ENCODE measurements around the gene LACTB.

The LACTB gene

DNA sequence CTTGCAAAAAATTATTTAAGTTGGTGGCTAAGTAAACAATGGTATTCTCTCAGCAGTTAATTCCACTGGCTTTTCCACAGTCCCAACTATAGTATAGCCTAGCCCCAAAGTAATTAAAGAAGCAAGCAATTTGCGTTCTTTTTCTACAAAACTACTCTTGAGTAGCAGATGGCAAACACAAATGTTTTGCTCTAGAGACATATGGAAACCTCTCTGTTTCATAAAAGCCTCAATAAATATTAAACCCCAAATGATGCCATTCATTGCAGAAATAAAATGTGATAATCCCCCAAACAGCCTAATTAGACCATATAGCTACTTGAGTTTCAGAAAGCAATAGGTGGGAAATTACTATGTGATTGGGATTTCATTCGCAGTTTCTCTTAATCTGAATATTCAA, 59.1 kb downstream of the LACTB start:
- no peak for DNase-seq

DNA sequence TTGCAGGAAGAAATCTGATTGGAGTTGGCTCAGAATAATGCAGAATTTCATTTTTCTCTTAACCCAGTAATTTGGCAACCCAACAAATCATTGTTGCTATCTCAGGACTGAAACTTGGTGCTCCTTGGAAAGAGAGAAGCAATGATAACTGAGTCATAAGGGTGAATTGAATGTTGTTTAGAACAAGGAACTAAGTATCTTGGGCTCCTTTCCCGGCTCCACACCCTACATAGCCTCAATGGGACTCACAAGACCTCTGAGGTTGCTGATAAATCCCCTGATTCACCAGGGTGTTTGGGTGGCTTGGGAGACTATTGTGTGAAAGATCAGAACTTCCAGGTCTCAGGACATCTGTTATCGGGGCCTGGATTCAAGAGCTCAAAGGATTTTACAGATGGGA, 60.0 kb downstream of the LACTB start:
- no peak for DNase-seq

DNA sequence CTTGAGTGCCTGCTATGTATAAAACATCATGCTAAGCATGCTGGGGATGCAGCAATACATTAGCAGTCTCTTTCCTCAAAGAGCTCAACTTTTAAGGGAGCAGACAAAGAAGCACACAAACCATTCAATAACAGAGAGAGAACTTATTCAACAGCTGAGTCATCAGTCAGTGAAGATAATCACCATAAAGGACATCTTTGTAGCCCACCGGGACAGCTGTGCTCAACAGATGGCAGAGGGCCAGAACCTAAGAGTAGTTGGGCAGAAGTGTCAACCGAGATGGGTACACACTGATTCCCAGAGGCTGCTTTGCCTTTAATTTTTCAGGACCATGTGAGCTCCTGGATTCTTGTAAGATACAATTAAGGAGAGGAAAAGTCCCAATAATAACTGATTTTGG, 63.5 kb downstream of the LACTB start:
- no peak for DNase-seq

DNA sequence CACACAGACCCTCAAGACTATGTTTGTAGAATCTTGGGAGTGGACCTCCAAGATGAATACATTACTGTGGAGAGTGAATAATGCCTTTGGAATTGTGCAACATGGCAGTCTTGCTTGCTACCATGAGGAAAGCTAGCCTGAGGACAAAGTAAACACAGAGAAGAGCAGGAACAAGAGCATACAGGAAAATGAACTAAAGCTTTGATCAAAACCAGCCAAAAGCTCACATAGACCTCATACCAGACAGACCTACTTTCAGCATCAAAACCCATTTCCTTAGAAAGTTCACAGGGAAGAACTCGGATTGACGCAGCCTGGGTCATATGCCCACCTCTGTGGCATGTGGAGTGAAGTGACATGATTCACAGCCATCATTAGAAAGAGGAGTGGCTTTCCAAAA, 64.4 kb downstream of the LACTB start:
- DNase-seq: no peak

DNA sequence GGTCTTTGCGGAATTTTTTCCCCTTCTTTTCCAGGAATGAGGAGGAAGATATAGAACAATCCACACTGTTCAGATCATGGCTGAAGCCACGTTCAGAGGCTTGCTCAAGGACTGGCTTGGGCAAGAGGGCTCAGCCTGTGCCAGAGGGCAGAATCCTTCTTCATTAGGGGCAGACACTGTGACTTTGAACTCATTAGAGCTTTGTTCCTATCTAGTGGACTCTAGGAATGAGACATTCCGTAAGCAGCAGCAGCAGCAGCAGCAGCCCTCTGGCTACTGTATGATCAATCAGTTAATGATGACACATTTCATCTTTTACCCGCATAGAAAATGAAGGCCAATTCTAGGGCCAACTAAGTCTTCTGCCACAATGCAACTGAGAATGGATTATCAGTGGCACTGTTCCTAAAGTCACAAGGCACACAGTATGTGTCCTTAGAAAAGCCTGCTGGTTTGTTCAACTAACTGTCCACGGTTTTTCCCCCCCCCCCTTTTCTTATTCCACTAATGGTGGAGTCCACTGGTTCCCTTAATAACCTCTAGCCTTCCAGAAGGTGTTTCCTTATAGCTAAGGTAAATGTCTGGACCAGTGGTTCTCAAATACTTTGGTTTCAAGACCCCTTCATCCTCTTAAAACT, 66.0 kb downstream of the LACTB start:
- no peak for DNase-seq

DNA sequence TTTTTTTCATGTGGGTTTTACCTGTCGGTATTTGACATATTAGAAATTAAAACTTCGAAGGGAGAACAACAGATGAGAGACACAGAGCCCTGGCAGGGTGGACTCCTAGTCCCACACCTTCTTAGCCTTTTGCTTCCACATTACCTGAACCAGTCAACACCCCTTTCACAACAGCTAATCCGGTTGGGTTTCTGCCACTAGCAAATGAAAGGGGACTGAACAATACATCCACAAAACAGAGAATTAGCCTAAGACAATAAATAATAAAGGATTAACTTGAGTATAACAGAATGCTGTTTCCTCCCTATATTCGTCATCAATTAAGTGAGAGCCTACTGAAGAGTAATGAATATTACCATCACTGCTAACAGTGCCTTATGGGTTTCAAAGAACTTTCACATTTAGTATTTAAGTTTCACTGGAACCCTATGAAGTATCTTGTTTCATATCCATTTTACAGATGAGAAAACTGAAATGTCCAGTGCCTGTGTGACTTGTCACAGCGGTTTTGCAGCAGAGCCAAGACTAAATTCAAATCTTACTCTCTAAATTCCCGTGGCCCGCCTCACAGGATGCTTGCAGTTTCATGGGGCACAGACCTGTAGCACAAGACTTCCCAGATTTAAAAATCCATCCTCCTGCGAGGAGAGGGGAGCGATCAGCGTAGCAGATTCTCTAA, 66.7 kb downstream of the LACTB start:
- DNase-seq: no peak

DNA sequence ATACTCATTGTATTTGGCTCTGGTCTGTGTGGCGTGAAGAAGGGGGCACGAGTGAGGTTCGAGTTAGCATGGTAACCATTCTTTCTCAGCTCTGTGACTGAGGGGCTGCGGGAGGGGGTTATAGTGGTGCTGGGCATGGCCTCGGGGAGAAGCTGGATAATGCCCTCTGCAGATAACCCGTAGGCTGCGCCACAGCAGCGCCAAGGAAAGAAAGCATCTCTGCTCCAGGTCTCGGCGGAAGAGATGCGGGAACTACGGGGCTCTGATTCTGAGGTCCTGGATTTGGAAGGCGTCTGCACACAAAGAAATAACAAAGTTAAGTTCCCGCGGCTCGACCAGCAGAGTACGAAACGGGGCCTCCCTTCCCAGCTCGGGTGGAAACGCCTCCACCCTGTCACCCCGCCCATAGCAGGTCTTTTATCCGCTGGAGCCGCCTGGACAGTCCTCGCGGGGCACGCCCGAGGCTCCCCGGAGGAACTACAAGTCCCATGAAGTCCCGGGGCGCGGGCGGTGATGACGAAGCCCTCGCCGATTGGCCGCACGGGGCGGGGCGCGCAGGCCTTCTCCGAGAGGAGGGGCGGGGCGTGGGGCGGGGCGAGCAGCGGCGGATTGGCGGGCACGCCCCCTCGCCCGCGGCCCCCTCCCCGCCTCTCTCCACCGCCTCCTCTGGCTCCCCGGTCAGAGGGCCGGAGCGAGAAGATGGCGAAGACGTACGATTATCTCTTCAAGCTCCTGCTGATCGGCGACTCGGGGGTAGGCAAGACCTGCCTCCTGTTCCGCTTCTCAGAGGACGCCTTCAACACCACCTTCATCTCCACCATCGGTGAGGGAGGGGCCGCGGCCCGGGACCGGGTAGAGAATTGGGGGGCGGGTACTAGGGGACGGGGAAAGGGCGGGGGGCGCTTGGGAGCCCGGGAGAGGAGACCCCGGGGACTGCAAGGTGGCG, 67.5 kb downstream of the LACTB start, which contains the start of gene RAB8B:
RAB8B (plus strand) TSS at position 681 of the 946 bp plus-strand sequence; CDS start at position 700, 19 bp downstream.
- DNase-seq: peak; percentile 72

DNA sequence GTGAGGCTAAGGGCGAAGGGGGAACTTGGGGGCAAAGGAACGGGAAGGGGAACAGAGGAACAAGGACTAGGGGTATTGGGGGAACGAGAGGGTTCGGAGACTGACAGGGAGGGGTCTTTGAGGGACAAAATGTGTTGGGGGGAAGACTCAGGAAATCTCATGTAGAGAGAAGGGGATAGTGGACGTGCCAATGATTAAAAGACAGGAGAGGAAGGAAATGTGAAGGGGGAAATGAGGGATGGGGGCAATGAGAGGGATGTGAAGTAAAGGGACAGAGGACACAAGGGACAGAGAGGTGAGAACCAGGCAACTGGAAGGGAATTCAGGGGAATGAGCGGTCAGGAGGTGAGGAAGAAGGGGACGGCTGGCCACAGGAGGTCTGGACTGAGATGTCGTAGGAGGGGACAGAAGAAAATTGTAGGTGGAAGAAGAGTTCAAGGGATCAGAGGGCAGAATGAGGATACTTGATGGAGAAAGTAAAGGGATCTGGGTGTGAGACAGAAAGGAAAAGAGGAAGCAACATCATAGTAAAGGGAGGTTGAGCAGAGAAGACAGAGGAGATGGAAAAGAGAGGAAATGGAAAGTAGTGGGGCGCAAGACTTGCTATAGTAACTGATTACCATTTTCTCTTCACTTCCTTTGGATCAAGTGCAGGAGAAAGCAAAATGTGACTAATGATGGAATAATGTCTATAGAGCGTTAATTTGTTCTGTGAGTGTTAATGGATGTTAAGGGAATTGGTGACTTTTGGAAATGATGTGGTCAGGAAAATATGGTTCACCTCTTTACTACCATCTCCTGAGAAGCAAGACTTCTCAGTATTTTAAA, 68.5 kb downstream of the LACTB start:
- DNase-seq: no peak

DNA sequence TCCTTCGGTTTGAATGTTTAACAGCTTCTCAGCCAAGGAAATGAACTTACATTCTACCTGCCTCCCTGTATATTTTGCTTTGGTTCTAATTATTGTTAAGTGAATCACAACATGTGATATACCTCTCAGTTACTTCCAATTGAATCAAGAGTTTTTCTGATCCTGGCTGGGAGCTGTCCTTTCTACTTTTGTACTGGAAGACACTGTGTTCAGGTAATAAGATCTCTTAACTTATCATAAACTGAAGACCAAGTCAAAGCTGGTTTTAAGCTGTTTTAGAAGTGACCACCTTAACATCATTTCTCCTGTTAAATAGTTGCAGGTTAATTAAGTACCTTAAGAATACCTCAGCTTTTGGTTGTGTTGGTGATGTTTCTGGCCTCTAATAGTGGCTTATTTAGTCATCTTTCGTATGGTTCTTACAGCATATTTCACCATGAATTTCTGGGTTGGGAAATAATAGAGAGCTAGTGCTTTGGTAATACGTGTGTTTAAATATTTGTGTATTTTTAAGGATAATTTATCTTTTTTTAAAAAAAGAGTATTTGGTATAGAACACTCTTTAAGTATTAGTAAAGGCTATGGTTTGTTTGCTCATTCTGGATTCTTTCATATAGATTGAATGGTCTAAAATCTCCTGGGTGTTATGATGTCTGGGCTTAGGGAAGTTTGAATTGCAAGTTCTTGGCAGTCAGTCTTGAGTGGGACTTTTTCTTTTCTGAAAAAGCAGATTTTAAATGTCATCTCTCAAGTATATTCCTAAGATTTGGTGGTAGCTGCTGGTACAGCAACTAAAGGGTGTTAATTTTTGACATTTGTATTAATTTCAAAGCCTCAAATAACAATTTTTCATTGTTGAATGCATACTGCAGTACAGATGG, 69.3 kb downstream of the LACTB start:
- no peak for DNase-seq

All from NCI-H2029 (cell line).